ENCODE data around the gene EFNA3. TPM values are rescaled to one million over a fixed set of nuclear protein-coding genes. Genes with fewer than 3 reads are reported as not detected.

Gene EFNA3, protein sequence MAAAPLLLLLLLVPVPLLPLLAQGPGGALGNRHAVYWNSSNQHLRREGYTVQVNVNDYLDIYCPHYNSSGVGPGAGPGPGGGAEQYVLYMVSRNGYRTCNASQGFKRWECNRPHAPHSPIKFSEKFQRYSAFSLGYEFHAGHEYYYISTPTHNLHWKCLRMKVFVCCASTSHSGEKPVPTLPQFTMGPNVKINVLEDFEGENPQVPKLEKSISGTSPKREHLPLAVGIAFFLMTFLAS
- total RNA-seq (2.2 TPM in 2 replicates), polyA plus RNA-seq (2.5 and 4.2 TPM in 2 replicates), polyA minus RNA-seq (1.2 and 1.6 TPM in 2 replicates), Bru-seq, nascent RNA (not detected), BruChase-seq, experiment 1, labeled RNA remaining after a 6-hour chase (percentile 46 among the genes with signal in this experiment), BruChase-seq, experiment 2, labeled RNA remaining after a 2-hour chase (percentile 52 among the genes with signal in this experiment)
- 2.0 and 3.0 TPM in 2 replicates for polyA plus RNA-seq (2011; cell fraction: cytosol; rRNA removed)
- polyA plus RNA-seq (2011; cell fraction: nucleus; rRNA removed) = 1.1 and 2.3 TPM in 2 replicates
- polyA plus RNA-seq (2012) = 1.5 and 2.3 TPM in 2 replicates
- 4.2 TPM for polyA minus RNA-seq (2011; cell fraction: cytosol; rRNA and poly(A)+ RNA removed)
- 0.24 and 0.77 TPM in 2 replicates for polyA minus RNA-seq (2011; cell fraction: nucleus; rRNA and poly(A)+ RNA removed)
- long read RNA-seq, partial matches to known transcripts = 3 of 4 reads
- long read RNA-seq, other reads (novel, unspliced or antisense) = 0 of 4 reads

DNA sequence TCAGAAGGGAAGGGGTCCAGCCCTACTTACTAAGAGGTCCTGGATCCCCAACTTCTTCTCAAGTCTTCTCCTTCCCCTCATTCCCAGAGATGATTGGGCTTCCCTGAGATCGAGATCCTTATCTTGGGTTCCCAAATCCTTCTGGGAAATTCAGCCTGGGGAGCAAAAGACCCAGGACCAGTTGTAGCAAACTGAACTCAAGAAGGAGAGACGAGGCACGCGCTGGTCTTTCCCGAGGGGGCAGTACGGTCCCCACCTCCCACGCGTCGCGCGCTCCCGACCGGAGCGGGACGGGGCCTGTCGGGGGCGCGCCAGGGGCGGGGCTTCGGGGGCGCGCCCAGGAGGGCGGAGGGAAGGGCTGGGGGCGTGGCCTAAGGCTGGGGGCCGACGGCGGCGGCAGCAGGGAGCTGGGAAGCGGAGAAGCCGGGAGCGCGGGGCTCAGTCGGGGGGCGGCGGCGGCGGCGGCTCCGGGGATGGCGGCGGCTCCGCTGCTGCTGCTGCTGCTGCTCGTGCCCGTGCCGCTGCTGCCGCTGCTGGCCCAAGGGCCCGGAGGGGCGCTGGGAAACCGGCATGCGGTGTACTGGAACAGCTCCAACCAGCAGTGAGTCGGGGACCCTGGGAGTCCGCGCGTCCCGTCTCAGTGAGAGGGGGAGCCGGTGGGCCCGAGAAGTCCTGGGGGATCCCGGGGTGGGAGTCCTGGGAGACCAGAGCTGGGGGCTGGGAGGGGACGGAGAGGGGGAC, at the start of gene EFNA3:
TSS of gene EFNA3 (plus strand) at position 369 of the 741 bp plus-strand sequence. CDS start at position 474, 105 bp downstream.
- peak; percentile 65 for DNase-seq (ENCODE audit: low read depth, low spot score)
- Histone ChIP-seq H4K20me1 (replicated peaks; ENCODE audit: control insufficient read depth, extremely low read depth, insufficient read depth, low read length) (no peaks in the 10 kb centered on the region), H3K36me3 (ENCODE audit: control insufficient read depth in 2 of 2, extremely low read depth in 1 of 2, insufficient read depth in 2 of 2, low read length in 2 of 2) (no peaks in the 10 kb centered on the region), H3K79me2 (ENCODE audit: control insufficient read depth, insufficient read depth, low read length) (no peaks in the 10 kb centered on the region), H3K9me3 (replicated peaks; ENCODE audit: control insufficient read depth, insufficient read depth, low read length) (no peaks in the 10 kb centered on the region), H3K27me3 (ENCODE audit: control insufficient read depth in 2 of 2, insufficient read depth in 2 of 2, low read length in 2 of 2) (peaks cover 40 to 46% of the 10 kb centered on the region in 2 experiments), H3K9me1 (replicated peaks; ENCODE audit: control insufficient read depth, extremely low read depth, insufficient read depth, low read length) (no peaks in the 10 kb centered on the region), H3K4me3 (replicated peaks in 1 of 3; ENCODE audit: insufficient read depth in 1 of 3, low read depth in 1 of 3, low read length in 3 of 3) (peak within 1 kb of the TSS in 1 of 3 experiments; percentile 27), H3K4me2 (ENCODE audit: insufficient read depth, low read length) (peak within 1 kb of the TSS; percentile 33), H3K27ac (ENCODE audit: insufficient read depth, low read depth, low read length) (no peak within 1 kb of the TSS), H3K4me1 (ENCODE audit: control insufficient read depth, extremely low read depth, insufficient read depth, low read length) (peaks cover 5% of the 10 kb centered on the region), H3K9ac (replicated peaks; ENCODE audit: extremely low read depth, insufficient read depth, low read length) (no peak within 1 kb of the TSS), H2AFZ (ENCODE audit: low read depth, low read length) (peak within 1 kb of the TSS; percentile 29)
- peak; percentile 76 for FAIRE-seq
- ChIA-PET POLR2A (no interaction called here), CTCF (interaction anchor here (0.8 to 1.9 kb wide), 11 partner anchors 12 to 519 kb away, joined by 3 to 8 read pairs (median 3); partner anchors contain the start of genes ADAM15 and KRTCAP2)
- no TSS peak for BruUV-seq (replicated peaks)
- TF ChIP-seq, protein P1, sequence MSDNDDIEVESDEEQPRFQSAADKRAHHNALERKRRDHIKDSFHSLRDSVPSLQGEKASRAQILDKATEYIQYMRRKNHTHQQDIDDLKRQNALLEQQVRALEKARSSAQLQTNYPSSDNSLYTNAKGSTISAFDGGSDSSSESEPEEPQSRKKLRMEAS (IDR thresholded peaks at IDR 0.05; ENCODE audit: insufficient read depth, insufficient read length) = no peak
- peak; percentile 74 for TF ChIP-seq GATA2 (IDR thresholded peaks at IDR 0.05; ENCODE audit: insufficient read depth, insufficient read length, low read depth, low read length)
- intact Hi-C loops (cut with micrococcal nuclease) (no loop called here), dilution Hi-C loops (cut with MboI; ENCODE audit: extremely low pct_ligation_motif_present, low sequenced_read_pairs) (no loop called here)

Data from endothelial cell of umbilical vein (primary cell).